Loucy (cell line): ENCODE data around the gene SMURF1.

Experiments
- H2AFZ ChIP-seq: fragments of 200-600 bp; sonication (generic); 2 replicates; pipeline ENCODE4 v1.6.0; 2016; ENCODE audit warnings: antibody characterized with exemption, mild to moderate bottlenecking, low read length, moderate library complexity
- H3F3A ChIP-seq: fragments of 200-600 bp; 2 replicates; pipeline ENCODE4 v1.6.0; 2016; ENCODE audit warnings: antibody characterized with exemption, low read depth, mild to moderate bottlenecking
- H3K27me3 ChIP-seq: fragments of 200-600 bp; sonication (generic); 2 replicates; pipeline ENCODE4 v1.6.1; 2014; ENCODE audit warnings: low read length, mild to moderate bottlenecking; ENCODE audit not compliant: insufficient read depth, poor library complexity, severe bottlenecking
- H3K36me3 ChIP-seq: fragments of 200-600 bp; sonication (generic); 2 replicates; pipeline ENCODE4 v1.6.1; 2016; ENCODE audit warnings: low read length; ENCODE audit not compliant: insufficient read depth
- H3K4me1 ChIP-seq: fragments of 200-600 bp; sonication (generic); 2 replicates; pipeline ENCODE4 v1.5.1; 2014; ENCODE audit warnings: low read length, mild to moderate bottlenecking; ENCODE audit not compliant: insufficient read depth, poor library complexity, severe bottlenecking
- H3K4me2 ChIP-seq: fragments of 200-600 bp; sonication (generic); 2 replicates; pipeline ENCODE4 v1.6.0; 2014; ENCODE audit warnings: antibody characterized with exemption, low read length, low read depth, mild to moderate bottlenecking; ENCODE audit not compliant: poor library complexity, severe bottlenecking
- H3K4me3 ChIP-seq: fragments of 200-600 bp; sonication (generic); 2 replicates; pipeline ENCODE4 v1.5.1; 2014; ENCODE audit warnings: low read length, mild to moderate bottlenecking, mixed read lengths; ENCODE audit not compliant: poor library complexity, severe bottlenecking
- H3K79me2 ChIP-seq: fragments of 200-600 bp; sonication (generic); 2 replicates; pipeline ENCODE4 v1.6.1; 2014; ENCODE audit warnings: low read length; ENCODE audit not compliant: insufficient read depth
- H3K9ac ChIP-seq: fragments of 200-600 bp; sonication (generic); 2 replicates; pipeline ENCODE4 v1.6.0; 2014; ENCODE audit warnings: mild to moderate bottlenecking, low read depth, low read length, moderate library complexity; ENCODE audit not compliant: poor library complexity, severe bottlenecking
- H3K9me2 ChIP-seq: fragments of 200-600 bp; sonication (generic); replicated peaks from 2 replicates; pipeline ENCODE4 v1.6.1; 2016; ENCODE audit warnings: low read depth, low read length, mixed read lengths
- H3K9me3 ChIP-seq: fragments of 200-600 bp; sonication (generic); 2 replicates; pipeline ENCODE4 v1.6.1; 2014; ENCODE audit warnings: mild to moderate bottlenecking, antibody characterized with exemption, low read length, low read depth; ENCODE audit not compliant: insufficient read depth
- H4K20me1 ChIP-seq: fragments of 200-600 bp; sonication (generic); 2 replicates; pipeline ENCODE4 v1.6.0; 2014; ENCODE audit warnings: antibody characterized with exemption, low read length, mild to moderate bottlenecking; ENCODE audit not compliant: insufficient read depth, poor library complexity, severe bottlenecking
- CTCF ChIP-seq: fragments of 200-600 bp; sonication (generic); conservative IDR thresholded peaks from 2 replicates; pipeline ENCODE4 v1.5.1; 2014; ENCODE audit warnings: mild to moderate bottlenecking, antibody characterized with exemption, low read length
- EZH2phosphoT487 ChIP-seq: fragments of 200-600 bp; IDR thresholded peaks from 2 replicates; pipeline ENCODE4 v1.6.1; 2018; ENCODE audit warnings: antibody characterized with exemption, mild to moderate bottlenecking, moderate library complexity, borderline replicate concordance

Gene SMURF1

GRCh38 chr7:99170730-99171074 lies 26.8 kb upstream of the SMURF1 start:
- no peaks in the 10 kb centered on the region for H3K27me3 ChIP-seq

GRCh38 chr7:99170065-99170729 lies 26.3 kb upstream of the SMURF1 start:
- no peaks in the 10 kb centered on the region for H3K27me3 ChIP-seq
- H3K4me2 ChIP-seq, result no peak overlapping the region
- TF ChIP-seq CTCF, result no peak
- no peak for TF ChIP-seq EZH2phosphoT487

More at GRCh38 chr7:99170730-99171074, 26.8 kb upstream of the SMURF1 start:
- Histone ChIP-seq H3K9me3 (no peaks in the 10 kb centered on the region), H4K20me1 (no peaks in the 10 kb centered on the region), H3K4me1 (no peaks in the 10 kb centered on the region), H3K9ac (no peak overlapping the region), H3K9me2 (no peaks in the 10 kb centered on the region), H3K79me2 (no peaks in the 10 kb centered on the region), H2AFZ (no peak overlapping the region), H3F3A (no peaks in the 10 kb centered on the region), H3K4me2 (no peak overlapping the region), H3K4me3 (no peak overlapping the region), H3K36me3 (no peaks in the 10 kb centered on the region)
- TF ChIP-seq CTCF (no peak), EZH2phosphoT487 (no peak)

GRCh38 chr7:99167072-99167471 lies 23.2 kb upstream of the SMURF1 start:
- no peak overlapping the region for H3K4me2 ChIP-seq
- H4K20me1 ChIP-seq, result no peaks in the 10 kb centered on the region
- H3F3A ChIP-seq, result no peaks in the 10 kb centered on the region
- no peaks in the 10 kb centered on the region for H3K27me3 ChIP-seq
- no peak overlapping the region for H3K4me3 ChIP-seq
- H3K79me2 ChIP-seq, result no peaks in the 10 kb centered on the region
- no peak overlapping the region for H2AFZ ChIP-seq
- H3K36me3 ChIP-seq, result no peaks in the 10 kb centered on the region
- H3K9me3 ChIP-seq, result no peaks in the 10 kb centered on the region
- no peaks in the 10 kb centered on the region for H3K4me1 ChIP-seq
- H3K9ac ChIP-seq, result no peak overlapping the region
- TF ChIP-seq EZH2phosphoT487 (no peak), CTCF (no peak)
- no peaks in the 10 kb centered on the region for H3K9me2 ChIP-seq

More at GRCh38 chr7:99170065-99170729, 26.3 kb upstream of the SMURF1 start:
- Histone ChIP-seq H3K4me1 (no peaks in the 10 kb centered on the region), H3K9me3 (no peaks in the 10 kb centered on the region), H2AFZ (no peak overlapping the region), H3K79me2 (no peaks in the 10 kb centered on the region), H3F3A (no peaks in the 10 kb centered on the region), H3K4me3 (no peak overlapping the region), H3K9ac (no peak overlapping the region), H3K9me2 (no peaks in the 10 kb centered on the region), H4K20me1 (no peaks in the 10 kb centered on the region), H3K36me3 (no peaks in the 10 kb centered on the region)
